Lower leg skin (tissue), 4 donors: ENCODE data around the gene ATP13A1. TPM values are rescaled to one million over a fixed set of nuclear protein-coding genes. Genes with fewer than 3 reads are reported as not detected.

ENCODE experiments used
- DNase-seq, 2 donors: peaks; one replicate each; pipeline ENCODE4 v3.0.0-alpha.2; 2019; ENCODE audit warnings: low spot score in 2 of 2
- H3K4me3 ChIP-seq: fragments of 200-600 bp; sonication (generic); 2 replicates; pipeline ENCODE4 v1.5.1; 2017; ENCODE audit warnings: mild to moderate bottlenecking, low read depth; ENCODE audit not compliant: poor library complexity, severe bottlenecking
- CTCF ChIP-seq, 3 donors: fragments of 450-650 bp; IDR thresholded peaks; one replicate each; pipeline ENCODE4 v1.5.1; 2016; ENCODE audit warnings: antibody characterized with exemption in 3 of 3, mild to moderate bottlenecking in 3 of 3, moderate library complexity in 2 of 3
- POLR2A ChIP-seq, 2 donors: fragments of 450-650 bp; IDR thresholded peaks; one replicate each; pipeline ENCODE4 v1.6.1; 2016 to 2017; ENCODE audit warnings: antibody characterized with exemption in 2 of 2, mild to moderate bottlenecking in 1 of 2, moderate library complexity in 1 of 2
- WGBS, 2 donors: methylation state at CpG; one replicate each; pipeline ENCODE4 v1.1.5; 2018; 5-methylcytosine and 5-hydroxymethylcytosine counted together
- intact Hi-C: fragments of 100-400 bp; cut with DNase I; formaldehyde crosslinking; loops from one replicate; pipeline ENCODE4 v1.15.0; 2023; ENCODE audit warnings: low total_unique reads
- total RNA-seq, 4 donors: library from RNA; depleted of rRNA; stranded (reverse); fragments of >200 nt; gene quantifications; one replicate each; pipeline ENCODE4 v1.1.0, GENCODE V29; 2016

The ATP13A1 gene
- total RNA-seq, 4 donors from 2014 or later, result 60.8 to 162 (median 109) TPM

GRCh38 chr19:19642506-19643157 is 20.8 kb downstream of the ATP13A1 start:
- no peak for DNase-seq
- TF ChIP-seq CTCF (IDR thresholded peaks at IDR 0.05) (no peak), POLR2A (IDR thresholded peaks at IDR 0.05) (no peak)
- intact Hi-C loops, result no loop called here
- peak overlapping the region; percentile 55 for H3K4me3 ChIP-seq
- 10 to 18% methylated on average over 15 to 16 of the region's 16 CpGs for WGBS, 2 donors

- intact Hi-C loops, result no loop called here
- no peak for TF ChIP-seq POLR2A (IDR thresholded peaks at IDR 0.05)
- TF ChIP-seq CTCF (IDR thresholded peaks at IDR 0.05), result no peak
- WGBS, 2 donors, result 80 to 81% methylated on average over 38 to 53 of the region's 53 CpGs
- H3K4me3 ChIP-seq, result no peak overlapping the region
- DNase-seq, result no peak
Observed at GRCh38 chr19:19637523-19638251, 25.8 kb downstream of the ATP13A1 start.

GRCh38 chr19:19637186-19637522 is 26.3 kb downstream of the ATP13A1 start:
- intact Hi-C loops, result no loop called here
- DNase-seq, result no peak
- no peak overlapping the region for H3K4me3 ChIP-seq
- 81 to 87% methylated on average over 27 of the region's 27 CpGs for WGBS, 2 donors
- TF ChIP-seq CTCF (IDR thresholded peaks at IDR 0.05) (no peak), POLR2A (IDR thresholded peaks at IDR 0.05) (no peak)

GRCh38 chr19:19636573-19637185 is 26.8 kb downstream of the ATP13A1 start:
- WGBS, 2 donors, result 91 to 99% methylated on average over 6 to 9 of the region's 9 CpGs
- H3K4me3 ChIP-seq, result no peak overlapping the region

GRCh38 chr19:19635313-19635702 is 28.2 kb downstream of the ATP13A1 start:
- intact Hi-C loops, result no loop called here
- 95 to 97% methylated on average over 14 of the region's 14 CpGs for WGBS, 2 donors

More at GRCh38 chr19:19636573-19637185, 26.8 kb downstream of the ATP13A1 start:
- intact Hi-C loops, result no loop called here
- DNase-seq, result no peak
- no peak for TF ChIP-seq POLR2A (IDR thresholded peaks at IDR 0.05)
- no peak for TF ChIP-seq CTCF (IDR thresholded peaks at IDR 0.05)

More at GRCh38 chr19:19635313-19635702, 28.2 kb downstream of the ATP13A1 start:
- no peak overlapping the region for H3K4me3 ChIP-seq
- no peak for TF ChIP-seq POLR2A (IDR thresholded peaks at IDR 0.05)
- TF ChIP-seq CTCF (IDR thresholded peaks at IDR 0.05), result no peak
- no peak for DNase-seq
